ENCODE measurements around the gene GDF10. TPM values are rescaled to one million over a fixed set of nuclear protein-coding genes. Genes with fewer than 3 reads are reported as not detected.

GDF10 gene
- total RNA-seq, 1 donor from 2014 or later, result 0.67 TPM

DNA sequence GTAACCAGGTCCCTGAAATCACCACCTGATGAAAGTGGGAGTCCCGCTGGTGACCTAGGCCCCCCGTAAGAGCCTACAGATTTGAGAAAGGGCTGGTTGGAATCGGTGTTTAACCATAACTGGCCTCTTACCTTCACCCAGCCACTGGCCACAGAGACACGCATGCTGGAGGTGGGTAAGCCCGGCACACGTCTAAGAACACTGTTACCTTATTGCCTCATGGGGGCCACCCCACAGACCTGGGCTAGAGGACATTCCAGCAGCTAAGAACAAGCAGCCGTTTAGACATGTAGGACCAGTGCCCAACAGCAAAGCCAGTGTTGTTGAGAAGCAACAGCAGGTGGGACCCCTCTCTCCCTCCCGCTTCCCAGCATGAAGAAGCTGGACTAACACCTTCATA, 19.8 kb downstream of the GDF10 start:
- peaks cover 22% of the 10 kb centered on the region for H3K27me3 Mint-ChIP-seq (ENCODE audit: low read depth)
- no peak overlapping the region for H3K27ac Mint-ChIP-seq (ENCODE audit: unreplicated experiment)
- no peak overlapping the region for H3K4me3 Mint-ChIP-seq (ENCODE audit: unreplicated experiment)
- H3K4me1 Mint-ChIP-seq (ENCODE audit: low read depth), result no peaks in the 10 kb centered on the region
- peak; percentile 50 for DNase-seq (ENCODE audit: low spot score)
- H3K9me3 Mint-ChIP-seq (ENCODE audit: low read depth), result no peaks in the 10 kb centered on the region
- no peaks in the 10 kb centered on the region for H3K36me3 Mint-ChIP-seq (ENCODE audit: low read depth)
- TF ChIP-seq, protein P1, sequence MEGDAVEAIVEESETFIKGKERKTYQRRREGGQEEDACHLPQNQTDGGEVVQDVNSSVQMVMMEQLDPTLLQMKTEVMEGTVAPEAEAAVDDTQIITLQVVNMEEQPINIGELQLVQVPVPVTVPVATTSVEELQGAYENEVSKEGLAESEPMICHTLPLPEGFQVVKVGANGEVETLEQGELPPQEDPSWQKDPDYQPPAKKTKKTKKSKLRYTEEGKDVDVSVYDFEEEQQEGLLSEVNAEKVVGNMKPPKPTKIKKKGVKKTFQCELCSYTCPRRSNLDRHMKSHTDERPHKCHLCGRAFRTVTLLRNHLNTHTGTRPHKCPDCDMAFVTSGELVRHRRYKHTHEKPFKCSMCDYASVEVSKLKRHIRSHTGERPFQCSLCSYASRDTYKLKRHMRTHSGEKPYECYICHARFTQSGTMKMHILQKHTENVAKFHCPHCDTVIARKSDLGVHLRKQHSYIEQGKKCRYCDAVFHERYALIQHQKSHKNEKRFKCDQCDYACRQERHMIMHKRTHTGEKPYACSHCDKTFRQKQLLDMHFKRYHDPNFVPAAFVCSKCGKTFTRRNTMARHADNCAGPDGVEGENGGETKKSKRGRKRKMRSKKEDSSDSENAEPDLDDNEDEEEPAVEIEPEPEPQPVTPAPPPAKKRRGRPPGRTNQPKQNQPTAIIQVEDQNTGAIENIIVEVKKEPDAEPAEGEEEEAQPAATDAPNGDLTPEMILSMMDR (IDR thresholded peaks at IDR 0.05), result no peak

- Mint-ChIP-seq H3K36me3 (ENCODE audit: low read depth) (no peaks in the 10 kb centered on the region), H3K4me1 (ENCODE audit: low read depth) (no peaks in the 10 kb centered on the region), H3K9me3 (ENCODE audit: low read depth) (no peaks in the 10 kb centered on the region), H3K27me3 (ENCODE audit: low read depth) (peaks cover 26% of the 10 kb centered on the region), H3K27ac (ENCODE audit: unreplicated experiment) (no peak overlapping the region), H3K4me3 (ENCODE audit: unreplicated experiment) (no peak overlapping the region)
- peak; percentile 35 for DNase-seq (ENCODE audit: low spot score)
- TF ChIP-seq, protein P1 (IDR thresholded peaks at IDR 0.05), result no peak
Observed at GRCh38 chr10:47320812-47321211, 20.8 kb downstream of the GDF10 start.

- peak; percentile 58 for DNase-seq (ENCODE audit: low spot score)
- H3K36me3 Mint-ChIP-seq (ENCODE audit: low read depth), result no peaks in the 10 kb centered on the region
- no peaks in the 10 kb centered on the region for H3K9me3 Mint-ChIP-seq (ENCODE audit: low read depth)
- H3K4me1 Mint-ChIP-seq (ENCODE audit: low read depth), result no peaks in the 10 kb centered on the region
- TF ChIP-seq, protein P1 (IDR thresholded peaks at IDR 0.05), result no peak
- no peak overlapping the region for H3K4me3 Mint-ChIP-seq (ENCODE audit: unreplicated experiment)
- H3K27me3 Mint-ChIP-seq (ENCODE audit: low read depth), result peaks cover 24% of the 10 kb centered on the region
- H3K27ac Mint-ChIP-seq (ENCODE audit: unreplicated experiment), result no peak overlapping the region
Observed at GRCh38 chr10:47321521-47322195, 21.7 kb downstream of the GDF10 start.

GRCh38 chr10:47322300-47323061, 22.5 kb downstream of the GDF10 start, which contains the start of gene GDF2:
Gene GDF2 (plus strand): TSS chr10:47322454. CDS start chr10:47322669, 215 bp downstream.
- Mint-ChIP-seq H3K27ac (ENCODE audit: unreplicated experiment) (no peak within 1 kb of the TSS), H3K4me3 (ENCODE audit: unreplicated experiment) (no peak within 1 kb of the TSS), H3K9me3 (ENCODE audit: low read depth) (no peaks in the 10 kb centered on the region), H3K27me3 (ENCODE audit: low read depth) (peaks cover 24% of the 10 kb centered on the region), H3K4me1 (ENCODE audit: low read depth) (no peaks in the 10 kb centered on the region), H3K36me3 (ENCODE audit: low read depth) (no peaks in the 10 kb centered on the region)
- DNase-seq (ENCODE audit: low spot score), result peak; percentile 84
- TF ChIP-seq, protein P1 (IDR thresholded peaks at IDR 0.05), result no peak

- no peaks in the 10 kb centered on the region for H3K36me3 Mint-ChIP-seq (ENCODE audit: low read depth)
- TF ChIP-seq, protein P1 (IDR thresholded peaks at IDR 0.05), result no peak
- no peak overlapping the region for H3K4me3 Mint-ChIP-seq (ENCODE audit: unreplicated experiment)
- no peak overlapping the region for H3K27ac Mint-ChIP-seq (ENCODE audit: unreplicated experiment)
- H3K27me3 Mint-ChIP-seq (ENCODE audit: low read depth), result peaks cover 24% of the 10 kb centered on the region
- H3K4me1 Mint-ChIP-seq (ENCODE audit: low read depth), result no peaks in the 10 kb centered on the region
- DNase-seq (ENCODE audit: low spot score), result no peak
- H3K9me3 Mint-ChIP-seq (ENCODE audit: low read depth), result no peaks in the 10 kb centered on the region
Observed at GRCh38 chr10:47323087-47323486, 23.1 kb downstream of the GDF10 start.

All from chondrocyte (in vitro differentiated cells).